ENCODE data around the gene VPREB3. TPM values are rescaled to one million over a fixed set of nuclear protein-coding genes. Genes with fewer than 3 reads are reported as not detected.
A peak's percentile ranks its signal among the peaks of the same experiment; 100 is the strongest.

Gene VPREB3
- total RNA-seq, 5 donors from 2014 or later (not counting 1 experiment from before 2014, with no cell fraction given): 1.5 to 2.6 (median 1.7) TPM; not detected in 1

DNA sequence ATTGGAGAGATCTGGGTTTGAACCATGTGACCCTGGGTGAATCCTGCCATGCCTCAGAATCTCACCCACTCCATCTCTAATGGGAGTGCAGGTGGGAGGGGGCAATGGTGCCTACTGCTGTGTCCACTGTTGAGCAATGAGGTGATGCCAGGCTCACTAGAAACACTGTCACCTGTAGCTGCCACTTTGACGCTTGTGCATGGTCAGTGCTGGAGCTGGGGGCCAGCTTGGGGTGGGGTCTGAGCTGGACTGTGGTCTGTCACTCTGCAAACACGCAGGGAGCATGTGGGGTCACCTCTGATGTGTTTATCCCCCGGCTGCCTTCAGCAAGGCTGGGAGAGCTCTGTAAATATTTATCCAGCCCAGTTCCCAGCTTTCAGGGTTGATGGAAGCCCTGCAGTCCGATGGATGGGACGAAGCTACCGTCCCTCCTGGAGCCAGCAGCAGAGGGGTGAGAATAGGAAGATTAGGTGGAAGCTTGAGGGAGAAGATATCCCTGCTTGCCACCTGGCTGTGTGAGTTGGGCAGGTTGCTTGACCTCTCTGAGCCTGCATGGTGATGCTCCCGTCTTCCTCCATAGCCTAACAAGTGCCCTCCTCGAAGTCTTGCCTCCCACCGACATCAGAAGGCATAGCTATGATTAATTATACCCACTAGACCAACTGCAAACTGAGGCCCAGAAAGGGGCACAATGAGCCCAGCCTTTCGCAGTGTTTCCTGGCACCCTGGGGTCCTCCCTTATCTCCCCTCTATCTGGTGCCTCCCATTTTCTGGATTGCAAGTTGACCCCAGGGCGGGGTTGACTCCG, 20.1 kb upstream of the VPREB3 start:
- peaks cover 0 to 12% of the 10 kb centered on the region in 2 experiments for H3K27me3 ChIP-seq (replicated peaks in 1 of 2; ENCODE audit: control insufficient read depth in 2 of 2, extremely low read depth in 1 of 2, insufficient read depth in 2 of 2, low read length in 1 of 2)
- no peaks in the 10 kb centered on the region for H3K27me3 Mint-ChIP-seq
- ChIA-PET CTCF (no interaction called here), POLR2A (no interaction called here)
- H3K4me1 Mint-ChIP-seq: peaks cover 16 to 31% (median 29%) of the 10 kb centered on the region in 3 donors
- 85% methylated on average over 6 of the region's 12 CpGs for WGBS (ENCODE audit: insufficient coverage)
- no peak for DNase-seq
- H3K27ac ChIP-seq (ENCODE audit: low read length): no peak overlapping the region
- peak overlapping the region in 1 of 3 donors; percentile 31 for H3K4me3 Mint-ChIP-seq
- H3K9me3 ChIP-seq: no peaks in the 10 kb centered on the region
- no peaks in the 10 kb centered on the region for H3K36me3 Mint-ChIP-seq
- no peak overlapping the region for H3K4me3 ChIP-seq (ENCODE audit: control insufficient read depth in 1 of 2, extremely low read depth in 1 of 2, low read length in 1 of 2)
- H3K9me3 Mint-ChIP-seq: no peaks in the 10 kb centered on the region
- no peak for ATAC-seq (replicated peaks in 1 of 4)
- no peaks in the 10 kb centered on the region for H3K36me3 ChIP-seq (ENCODE audit: control insufficient read depth in 2 of 2, extremely low read depth in 1 of 2, insufficient read depth in 1 of 2, low read length in 1 of 2)
- H3K27ac Mint-ChIP-seq: no peak overlapping the region
- H3K4me1 ChIP-seq (ENCODE audit: control insufficient read depth in 1 of 2, extremely low read depth in 1 of 2, insufficient read depth in 2 of 2, low read length in 2 of 2): peaks cover 8 to 30% of the 10 kb centered on the region in 2 experiments

DNA sequence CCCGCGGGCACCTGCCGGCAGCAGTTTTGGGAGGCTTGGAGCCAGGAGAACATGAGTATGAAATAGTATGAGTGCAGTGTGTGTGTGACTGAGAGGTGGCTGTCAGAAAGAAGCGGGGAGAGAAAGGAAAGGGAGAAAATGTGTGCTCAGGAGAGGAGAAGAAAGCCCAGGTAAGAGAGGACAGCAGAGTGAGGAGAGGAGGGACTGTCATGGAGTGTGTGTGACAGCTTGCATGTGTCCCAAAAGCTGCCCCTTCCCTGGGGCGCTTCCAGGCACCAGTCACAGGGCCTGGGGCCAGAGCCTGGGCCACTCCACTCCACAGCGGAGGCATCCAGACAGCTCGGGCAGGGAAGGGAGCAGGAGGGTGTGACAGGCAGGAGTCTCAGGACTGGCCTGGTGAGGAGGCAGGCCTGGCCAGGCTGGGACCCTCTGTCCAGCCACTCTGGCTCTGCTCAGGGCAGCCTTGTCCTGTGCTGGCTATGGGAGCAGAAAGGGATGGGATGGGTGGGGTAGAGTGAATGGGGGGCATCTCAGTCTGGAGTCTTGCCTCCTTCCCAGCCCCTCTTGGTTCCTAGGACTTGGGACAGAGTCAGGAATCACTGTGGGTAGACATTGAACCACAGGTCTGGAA, 19.4 kb upstream of the VPREB3 start:
- H3K27ac Mint-ChIP-seq: no peak overlapping the region
- POLR2A ChIA-PET: no interaction called here

DNA sequence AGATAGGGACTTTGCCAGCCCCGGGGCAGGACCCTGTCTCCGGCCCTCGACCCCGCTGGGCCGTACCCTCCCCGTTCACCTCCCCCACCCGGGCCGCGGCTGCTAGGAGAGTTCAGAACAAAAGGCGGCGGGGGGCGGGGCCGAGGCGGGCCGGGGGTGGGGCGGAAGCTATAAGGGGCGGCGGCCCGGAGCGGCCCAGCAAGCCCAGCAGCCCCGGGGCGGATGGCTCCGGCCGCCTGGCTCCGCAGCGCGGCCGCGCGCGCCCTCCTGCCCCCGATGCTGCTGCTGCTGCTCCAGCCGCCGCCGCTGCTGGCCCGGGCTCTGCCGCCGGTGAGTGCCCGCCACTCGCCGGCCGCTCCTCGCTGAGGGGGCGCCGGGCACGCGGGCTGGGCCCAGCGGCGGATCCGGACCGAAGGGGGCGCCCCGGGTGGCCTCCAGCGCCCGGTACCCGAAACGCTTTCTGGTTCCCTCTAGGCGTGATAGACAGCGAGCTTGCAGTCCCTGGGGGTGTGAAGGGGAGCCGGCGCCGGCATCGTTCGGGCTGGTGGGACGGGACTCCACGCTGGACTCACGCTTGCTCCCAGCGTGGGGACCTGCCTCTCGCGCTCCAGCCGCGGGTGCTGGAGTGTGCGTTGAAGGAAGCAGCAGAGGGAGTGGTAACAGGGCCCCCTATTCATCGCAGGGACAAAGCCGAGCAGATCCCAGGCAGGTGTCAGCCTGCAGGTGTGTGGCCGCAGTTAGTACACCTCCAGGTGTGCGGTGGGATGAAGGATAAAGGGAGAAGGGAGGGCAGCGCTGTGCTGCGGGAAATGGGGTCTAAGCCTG, 18.6 kb upstream of the VPREB3 start, which contains the start of gene MMP11:
Gene MMP11 (plus strand): TSS at position 201 of the 825 bp plus-strand sequence. CDS start 22 bp downstream, at position 223.
- Histone ChIP-seq H3K27me3 (replicated peaks in 1 of 2; ENCODE audit: control insufficient read depth in 2 of 2, extremely low read depth in 1 of 2, insufficient read depth in 2 of 2, low read length in 1 of 2) (peaks cover 0 to 17% of the 10 kb centered on the region in 2 experiments), H3K9me3 (no peaks in the 10 kb centered on the region), H3K36me3 (ENCODE audit: control insufficient read depth in 2 of 2, extremely low read depth in 1 of 2, insufficient read depth in 1 of 2, low read length in 1 of 2) (no peaks in the 10 kb centered on the region), H3K27ac (ENCODE audit: low read length) (no peak within 1 kb of the TSS), H3K4me1 (ENCODE audit: control insufficient read depth in 1 of 2, extremely low read depth in 1 of 2, insufficient read depth in 2 of 2, low read length in 2 of 2) (peaks cover 11 to 39% of the 10 kb centered on the region in 2 experiments), H3K4me3 (ENCODE audit: control insufficient read depth in 1 of 2, extremely low read depth in 1 of 2, low read length in 1 of 2) (peak within 1 kb of the TSS; percentile 37 to 40)
- ATAC-seq (replicated peaks in 1 of 4): peak; percentile 68 to 80 (median 71)
- WGBS (ENCODE audit: insufficient coverage): 12% methylated on average over 69 of the region's 79 CpGs
- DNase-seq: peak in 26 of 35 experiments; percentile 25 to 68 (median 46)
- no peaks in the 10 kb centered on the region for H3K36me3 Mint-ChIP-seq
- no peak within 1 kb of the TSS for H3K27ac Mint-ChIP-seq
- POLR2A ChIA-PET: no interaction called here
- CTCF ChIA-PET: no interaction called here
- H3K4me1 Mint-ChIP-seq: peaks cover 18 to 31% (median 31%) of the 10 kb centered on the region in 3 donors
- H3K9me3 Mint-ChIP-seq: no peaks in the 10 kb centered on the region
- no peaks in the 10 kb centered on the region for H3K27me3 Mint-ChIP-seq
- peak within 1 kb of the TSS; percentile 61 to 64 (median 64) for H3K4me3 Mint-ChIP-seq

More for the DNA sequence above, 19.4 kb upstream of the VPREB3 start:
- no peak overlapping the region for H3K27ac ChIP-seq (ENCODE audit: low read length)
- H3K4me1 Mint-ChIP-seq: peaks cover 16 to 31% (median 30%) of the 10 kb centered on the region in 3 donors
- no peaks in the 10 kb centered on the region for H3K36me3 Mint-ChIP-seq
- H3K4me3 ChIP-seq (ENCODE audit: control insufficient read depth in 1 of 2, extremely low read depth in 1 of 2, low read length in 1 of 2): peak overlapping the region in 1 of 2 donors; percentile 36
- WGBS (ENCODE audit: insufficient coverage): 94% methylated on average over 7 of the region's 7 CpGs
- no peaks in the 10 kb centered on the region for H3K27me3 Mint-ChIP-seq
- peak overlapping the region; percentile 9 to 62 (median 47) for H3K4me3 Mint-ChIP-seq
- CTCF ChIA-PET: no interaction called here
- H3K36me3 ChIP-seq (ENCODE audit: control insufficient read depth in 2 of 2, extremely low read depth in 1 of 2, insufficient read depth in 1 of 2, low read length in 1 of 2): no peaks in the 10 kb centered on the region
- DNase-seq: no peak
- peaks cover 8 to 32% of the 10 kb centered on the region in 2 experiments for H3K4me1 ChIP-seq (ENCODE audit: control insufficient read depth in 1 of 2, extremely low read depth in 1 of 2, insufficient read depth in 2 of 2, low read length in 2 of 2)
- peaks cover 0 to 17% of the 10 kb centered on the region in 2 experiments for H3K27me3 ChIP-seq (replicated peaks in 1 of 2; ENCODE audit: control insufficient read depth in 2 of 2, extremely low read depth in 1 of 2, insufficient read depth in 2 of 2, low read length in 1 of 2)
- H3K9me3 Mint-ChIP-seq: no peaks in the 10 kb centered on the region
- ATAC-seq (replicated peaks in 1 of 4): no peak
- no peaks in the 10 kb centered on the region for H3K9me3 ChIP-seq

DNA sequence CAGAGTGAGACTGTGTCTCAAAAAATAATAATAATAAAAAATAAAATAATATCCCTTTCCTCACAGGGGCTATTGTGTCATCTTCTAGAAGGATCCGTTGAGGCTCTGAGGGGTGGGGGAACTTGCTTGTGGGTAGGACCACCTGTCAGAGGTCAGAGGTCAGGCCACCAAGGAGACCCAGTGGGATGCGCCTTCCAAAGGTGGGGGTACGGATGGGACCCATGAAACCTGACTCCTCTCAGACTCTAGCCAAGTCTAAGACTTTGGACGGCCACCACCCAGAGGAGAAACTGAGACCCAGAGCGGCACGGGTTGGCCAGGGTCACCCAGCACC, 18.1 kb upstream of the VPREB3 start:
- Histone ChIP-seq H3K27me3 (replicated peaks in 1 of 2; ENCODE audit: control insufficient read depth in 2 of 2, extremely low read depth in 1 of 2, insufficient read depth in 2 of 2, low read length in 1 of 2) (peaks cover 0 to 17% of the 10 kb centered on the region in 2 experiments), H3K9me3 (no peaks in the 10 kb centered on the region), H3K36me3 (ENCODE audit: control insufficient read depth in 2 of 2, extremely low read depth in 1 of 2, insufficient read depth in 1 of 2, low read length in 1 of 2) (no peaks in the 10 kb centered on the region), H3K27ac (ENCODE audit: low read length) (no peak overlapping the region), H3K4me1 (ENCODE audit: control insufficient read depth in 1 of 2, extremely low read depth in 1 of 2, insufficient read depth in 2 of 2, low read length in 2 of 2) (peaks cover 11 to 40% of the 10 kb centered on the region in 2 experiments), H3K4me3 (ENCODE audit: control insufficient read depth in 1 of 2, extremely low read depth in 1 of 2, low read length in 1 of 2) (peak overlapping the region; percentile 36 to 37)
- Mint-ChIP-seq H3K27me3 (no peaks in the 10 kb centered on the region), H3K4me3 (peak overlapping the region; percentile 61 to 64 (median 64)), H3K27ac (no peak overlapping the region), H3K9me3 (no peaks in the 10 kb centered on the region), H3K4me1 (peaks cover 18 to 32% (median 31%) of the 10 kb centered on the region in 3 donors), H3K36me3 (no peaks in the 10 kb centered on the region)
- CTCF ChIA-PET: no interaction called here
- POLR2A ChIA-PET: no interaction called here
- 28% methylated on average over 4 of the region's 6 CpGs for WGBS (ENCODE audit: insufficient coverage)
- no peak for DNase-seq
- ATAC-seq (replicated peaks in 1 of 4): no peak

DNA sequence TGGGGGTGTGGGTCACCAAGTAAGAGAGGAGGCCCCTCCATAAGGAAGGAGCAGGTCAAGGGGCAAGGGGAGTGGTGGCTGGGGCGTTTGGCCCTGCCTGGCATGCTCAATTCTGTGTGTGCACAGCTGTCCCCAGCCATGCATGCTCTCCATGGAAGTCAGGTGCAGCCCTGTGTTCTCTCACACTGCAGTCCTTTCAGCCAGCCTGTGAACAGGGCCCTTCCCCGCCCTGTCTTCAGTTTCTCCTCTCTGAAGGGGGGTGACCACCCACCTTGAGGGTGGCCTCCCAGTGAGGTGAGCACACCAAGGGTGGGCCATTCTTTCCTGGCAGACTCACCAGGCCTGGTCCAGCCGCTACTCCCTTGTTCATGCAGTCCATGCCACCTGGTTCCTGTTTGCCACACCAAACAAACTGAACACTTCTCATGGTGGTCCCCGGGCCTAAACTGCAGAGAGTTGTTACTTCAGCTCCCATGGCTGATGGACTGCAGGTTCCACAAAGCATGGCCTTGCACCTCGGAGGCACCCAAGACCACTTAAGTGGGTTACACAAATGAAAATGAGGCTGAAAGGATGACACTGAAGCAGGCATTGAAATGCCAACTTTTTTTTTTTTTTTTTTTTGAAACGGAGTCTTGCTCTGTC, 15.2 kb upstream of the VPREB3 start:
- H3K4me1 ChIP-seq (ENCODE audit: control insufficient read depth in 1 of 2, extremely low read depth in 1 of 2, insufficient read depth in 2 of 2, low read length in 2 of 2): peaks cover 16 to 68% of the 10 kb centered on the region in 2 experiments
- peaks cover 0 to 17% of the 10 kb centered on the region in 2 experiments for H3K27me3 ChIP-seq (replicated peaks in 1 of 2; ENCODE audit: control insufficient read depth in 2 of 2, extremely low read depth in 1 of 2, insufficient read depth in 2 of 2, low read length in 1 of 2)
- Mint-ChIP-seq H3K4me3 (peak overlapping the region; percentile 36 to 82 (median 55)), H3K9me3 (no peaks in the 10 kb centered on the region), H3K27me3 (no peaks in the 10 kb centered on the region), H3K36me3 (no peaks in the 10 kb centered on the region), H3K27ac (no peak overlapping the region), H3K4me1 (peaks cover 39 to 51% (median 40%) of the 10 kb centered on the region in 3 donors)
- WGBS (ENCODE audit: insufficient coverage): 70% methylated on average over 4 of the region's 6 CpGs
- ChIA-PET POLR2A (interaction anchor here in 1 of 2 donors (0.5 to 0.7 kb wide), 2 partner anchors 14 to 159 kb away, joined by 3 to 8 read pairs; no protein-coding TSS in a partner anchor), CTCF (interaction anchor here in 1 of 2 donors (0.9 kb wide), 1 partner anchor 17 kb away, joined by 4 read pairs; no protein-coding TSS in a partner anchor)
- no peaks in the 10 kb centered on the region for H3K9me3 ChIP-seq
- DNase-seq (no peak), ATAC-seq (replicated peaks in 1 of 4) (no peak)
- no peak overlapping the region for H3K27ac ChIP-seq (ENCODE audit: low read length)
- peaks cover 0 to 2% of the 10 kb centered on the region in 2 donors for H3K36me3 ChIP-seq (ENCODE audit: control insufficient read depth in 2 of 2, extremely low read depth in 1 of 2, insufficient read depth in 1 of 2, low read length in 1 of 2)
- no peak overlapping the region for H3K4me3 ChIP-seq (ENCODE audit: control insufficient read depth in 1 of 2, extremely low read depth in 1 of 2, low read length in 1 of 2)
